Smooth muscle cell (in vitro differentiated cells): Measurements from ENCODE around the gene RNU6-1. TPM values are rescaled to one million over a fixed set of nuclear protein-coding genes. Genes with fewer than 3 reads are reported as not detected.
A peak's percentile ranks its signal among the peaks of the same experiment; 100 is the strongest.

Experiments
- DNase-seq: peaks from one replicate; lab custom pipeline; 2025; ENCODE audit not compliant: unreplicated experiment; lab: John Stamatoyannopoulos, UW
- H2AFZ ChIP-seq: fragments of 200-600 bp; sonication (generic); 2 replicates; pipeline ENCODE4 v1.6.0; 2016; ENCODE audit warnings: antibody characterized with exemption, low read depth, mild to moderate bottlenecking
- H3F3A ChIP-seq: fragments of 200-600 bp; sonication (generic); 2 replicates; pipeline ENCODE4 v1.6.0; 2017; ENCODE audit warnings: antibody characterized with exemption, low read depth
- H3K27ac ChIP-seq: fragments of 200-600 bp; sonication (generic); 2 replicates; pipeline ENCODE4 v1.5.1; 2016; ENCODE audit warnings: low read depth, mild to moderate bottlenecking
- H3K27me3 ChIP-seq: fragments of 200-600 bp; sonication (generic); 2 replicates; pipeline ENCODE4 v1.6.1; 2016; ENCODE audit warnings: low read depth, mild to moderate bottlenecking
- H3K36me3 ChIP-seq: fragments of 200-600 bp; sonication (generic); 2 replicates; pipeline ENCODE4 v1.5.1; 2016; ENCODE audit warnings: low read depth
- H3K4me1 ChIP-seq: fragments of 200-600 bp; sonication (generic); 2 replicates; pipeline ENCODE4 v1.5.1; 2016; ENCODE audit warnings: low read depth
- H3K4me2 ChIP-seq: fragments of 200-600 bp; sonication (generic); 2 replicates; pipeline ENCODE4 v1.6.0; 2016; ENCODE audit warnings: mild to moderate bottlenecking
- H3K4me3 ChIP-seq: fragments of 200-600 bp; sonication (generic); 2 replicates; pipeline ENCODE4 v1.5.1; 2016; ENCODE audit warnings: mild to moderate bottlenecking
- H3K79me2 ChIP-seq: fragments of 200-600 bp; sonication (generic); 2 replicates; pipeline ENCODE4 v1.6.0; 2016; ENCODE audit warnings: low read depth, mild to moderate bottlenecking
- H3K9ac ChIP-seq: fragments of 200-600 bp; sonication (generic); 2 replicates; pipeline ENCODE4 v1.6.0; 2016; ENCODE audit warnings: low read depth
- H3K9me3 ChIP-seq: fragments of 200-600 bp; sonication (generic); replicated peaks from 2 replicates; pipeline ENCODE4 v1.5.1; 2016; ENCODE audit warnings: low read depth
- H4K20me1 ChIP-seq: fragments of 200-600 bp; sonication (generic); 2 replicates; pipeline ENCODE4 v1.6.0; 2016; ENCODE audit warnings: low read depth
- CTCF ChIP-seq: fragments of 200-600 bp; sonication (generic); IDR thresholded peaks from 2 replicates; pipeline ENCODE4 v1.5.1; 2017; ENCODE audit warnings: borderline replicate concordance, mild to moderate bottlenecking, antibody characterized with exemption; ENCODE audit not compliant: insufficient read depth, poor library complexity, severe bottlenecking
- WGBS: methylation state at CpG from one replicate; pipeline ENCODE4 v1.1.7; 2016; ENCODE audit warnings: low lambda C conversion rate; 5-methylcytosine and 5-hydroxymethylcytosine counted together
- polyA plus RNA-seq: library from polyadenylated mRNA; unstranded; fragments of >200 nt; fragmentation: Nextera tagmentation; extraction: Ambion mirVana; gene quantifications from 2 replicates; pipeline ENCODE4 v1.2.1, GENCODE V29; 2016
- total RNA-seq: library from RNA; depleted of rRNA; stranded (reverse); fragments of >200 nt; gene quantifications from 2 replicates; pipeline ENCODE4 v1.2.3, GENCODE V29; 2014

The RNU6-1 gene
- total and polyA plus RNA-seq, 2 experiments from 2014 or later: not detected

GRCh38 chr15:67824976-67825880 lies 14.6 kb downstream of the RNU6-1 start, which contains the start of gene SKOR1:
Gene SKOR1 (plus strand): TSS chr15:67825509. CDS start chr15:67825603, 94 bp downstream.
- no peaks in the 10 kb centered on the region for H3K36me3 ChIP-seq
- H3K4me2 ChIP-seq: peak within 1 kb of the TSS; percentile 73
- DNase-seq: no peak
- no peak within 1 kb of the TSS for H3K9ac ChIP-seq
- no peaks in the 10 kb centered on the region for H3K9me3 ChIP-seq
- peaks cover 100% of the 10 kb centered on the region for H3K27me3 ChIP-seq
- H2AFZ ChIP-seq: no peak within 1 kb of the TSS
- H4K20me1 ChIP-seq: no peaks in the 10 kb centered on the region
- no peaks in the 10 kb centered on the region for H3F3A ChIP-seq
- no peak for TF ChIP-seq CTCF
- WGBS: 3% methylated on average over 55 of the region's 58 CpGs
- no peak within 1 kb of the TSS for H3K27ac ChIP-seq
- H3K4me3 ChIP-seq: no peak within 1 kb of the TSS
- H3K4me1 ChIP-seq: peaks cover 19% of the 10 kb centered on the region
- no peaks in the 10 kb centered on the region for H3K79me2 ChIP-seq

- DNase-seq: no peak
- Histone ChIP-seq H3K4me3 (no peak overlapping the region), H3K27me3 (peaks cover 100% of the 10 kb centered on the region), H3K36me3 (no peaks in the 10 kb centered on the region), H3K27ac (no peak overlapping the region), H3K79me2 (no peaks in the 10 kb centered on the region), H3K4me1 (peaks cover 13% of the 10 kb centered on the region), H2AFZ (no peak overlapping the region), H4K20me1 (no peaks in the 10 kb centered on the region), H3K9ac (no peak overlapping the region), H3K9me3 (no peaks in the 10 kb centered on the region), H3F3A (no peaks in the 10 kb centered on the region), H3K4me2 (no peak overlapping the region)
- WGBS: 21% methylated on average over 21 of the region's 21 CpGs
- no peak for TF ChIP-seq CTCF
Observed at GRCh38 chr15:67824197-67824968, 15.5 kb downstream of the RNU6-1 start.

DNA sequence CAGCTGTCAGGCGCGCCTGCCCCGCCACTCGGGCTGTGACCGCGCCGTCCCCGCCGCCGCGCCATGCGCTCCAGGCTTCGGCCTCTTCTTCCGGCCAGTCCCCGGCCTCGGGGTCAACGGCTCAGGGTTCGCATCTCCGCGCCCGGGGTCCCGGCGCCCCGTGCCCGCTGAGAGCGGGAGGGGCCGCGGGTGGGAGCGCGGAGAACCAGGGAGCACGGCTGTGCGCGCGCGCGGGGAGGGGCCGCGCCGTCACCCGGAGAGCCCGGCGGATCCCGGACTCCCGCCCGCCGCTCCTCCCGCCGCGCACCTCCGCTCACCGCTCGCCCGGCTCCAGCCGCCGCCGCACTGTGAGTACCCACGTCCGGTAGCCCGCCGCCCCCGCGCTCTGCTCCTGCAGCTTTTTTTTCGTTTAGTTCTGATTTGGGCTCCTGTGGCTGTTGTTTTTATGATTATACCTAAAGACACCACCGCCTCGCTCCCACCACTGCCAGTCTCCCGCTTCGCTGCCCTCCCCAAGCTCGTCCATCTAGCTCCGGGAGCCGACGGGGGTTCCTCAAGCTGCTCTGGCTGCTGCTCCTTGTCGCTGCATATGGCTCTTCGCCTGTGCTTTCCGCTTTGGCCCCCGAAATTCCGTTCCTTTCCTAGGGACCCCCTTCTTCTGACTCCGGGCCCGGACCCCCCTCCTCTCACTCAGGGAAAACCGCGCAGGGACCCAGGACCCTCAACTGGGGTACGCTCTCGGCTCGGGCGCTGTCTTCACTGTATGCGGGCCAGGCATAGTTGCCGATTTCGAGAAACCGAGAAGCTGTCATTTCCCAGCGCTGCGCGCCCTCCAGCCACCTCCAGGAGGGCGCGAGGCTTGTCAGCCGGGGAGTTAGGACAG lies 16.3 kb downstream of the RNU6-1 start:
- Histone ChIP-seq H3K4me3 (no peak overlapping the region), H3K9me3 (no peaks in the 10 kb centered on the region), H3K27me3 (peaks cover 99% of the 10 kb centered on the region), H2AFZ (no peak overlapping the region), H3K9ac (no peak overlapping the region), H3K4me1 (peaks cover 5% of the 10 kb centered on the region), H3K36me3 (no peaks in the 10 kb centered on the region), H4K20me1 (no peaks in the 10 kb centered on the region), H3K4me2 (peak overlapping the region; percentile 48), H3K79me2 (no peaks in the 10 kb centered on the region), H3K27ac (no peak overlapping the region), H3F3A (no peaks in the 10 kb centered on the region)
- DNase-seq: no peak
- WGBS: 9% methylated on average over 41 of the region's 94 CpGs
- TF ChIP-seq CTCF: no peak
